HFF-Myc (cell line): ENCODE results near the gene CDH13.

Source experiments
- DNase-seq: peaks from one replicate; pipeline ENCODE4 v3.0.0-alpha.2; 2011; ENCODE audit warnings: low read depth; ENCODE audit errors: extremely low read depth
- H3K4me3 ChIP-seq: replicated peaks from 2 replicates; pipeline ENCODE4 v1.5.1; 2011; ENCODE audit warnings: low read depth, mild to moderate bottlenecking, control low read depth, low read length
- TF ChIP-seq, protein P1 (sequence below): IDR thresholded peaks from 2 replicates; pipeline ENCODE4 v1.5.1; 2012; ENCODE audit warnings: mild to moderate bottlenecking, low read depth, low read length, control low read depth; ENCODE audit errors: missing control alignments

CDH13 gene

GRCh38 chr16:82845116-82845515 is 218.3 kb downstream of the CDH13 start:
- no peak overlapping the region for H3K4me3 ChIP-seq
- TF ChIP-seq, protein P1, sequence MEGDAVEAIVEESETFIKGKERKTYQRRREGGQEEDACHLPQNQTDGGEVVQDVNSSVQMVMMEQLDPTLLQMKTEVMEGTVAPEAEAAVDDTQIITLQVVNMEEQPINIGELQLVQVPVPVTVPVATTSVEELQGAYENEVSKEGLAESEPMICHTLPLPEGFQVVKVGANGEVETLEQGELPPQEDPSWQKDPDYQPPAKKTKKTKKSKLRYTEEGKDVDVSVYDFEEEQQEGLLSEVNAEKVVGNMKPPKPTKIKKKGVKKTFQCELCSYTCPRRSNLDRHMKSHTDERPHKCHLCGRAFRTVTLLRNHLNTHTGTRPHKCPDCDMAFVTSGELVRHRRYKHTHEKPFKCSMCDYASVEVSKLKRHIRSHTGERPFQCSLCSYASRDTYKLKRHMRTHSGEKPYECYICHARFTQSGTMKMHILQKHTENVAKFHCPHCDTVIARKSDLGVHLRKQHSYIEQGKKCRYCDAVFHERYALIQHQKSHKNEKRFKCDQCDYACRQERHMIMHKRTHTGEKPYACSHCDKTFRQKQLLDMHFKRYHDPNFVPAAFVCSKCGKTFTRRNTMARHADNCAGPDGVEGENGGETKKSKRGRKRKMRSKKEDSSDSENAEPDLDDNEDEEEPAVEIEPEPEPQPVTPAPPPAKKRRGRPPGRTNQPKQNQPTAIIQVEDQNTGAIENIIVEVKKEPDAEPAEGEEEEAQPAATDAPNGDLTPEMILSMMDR, result no peak
- DNase-seq, result no peak

GRCh38 chr16:82846806-82847205 is 220.0 kb downstream of the CDH13 start:
- H3K4me3 ChIP-seq, result no peak overlapping the region
- DNase-seq, result no peak
- TF ChIP-seq, protein P1, result no peak

GRCh38 chr16:82848013-82848412 is 221.2 kb downstream of the CDH13 start:
- TF ChIP-seq, protein P1, result no peak
- no peak overlapping the region for H3K4me3 ChIP-seq
- no peak for DNase-seq

- no peak for DNase-seq
- no peak overlapping the region for H3K4me3 ChIP-seq
- TF ChIP-seq, protein P1, result no peak
Measured at GRCh38 chr16:82852388-82853008, 225.7 kb downstream of the CDH13 start.

DNA sequence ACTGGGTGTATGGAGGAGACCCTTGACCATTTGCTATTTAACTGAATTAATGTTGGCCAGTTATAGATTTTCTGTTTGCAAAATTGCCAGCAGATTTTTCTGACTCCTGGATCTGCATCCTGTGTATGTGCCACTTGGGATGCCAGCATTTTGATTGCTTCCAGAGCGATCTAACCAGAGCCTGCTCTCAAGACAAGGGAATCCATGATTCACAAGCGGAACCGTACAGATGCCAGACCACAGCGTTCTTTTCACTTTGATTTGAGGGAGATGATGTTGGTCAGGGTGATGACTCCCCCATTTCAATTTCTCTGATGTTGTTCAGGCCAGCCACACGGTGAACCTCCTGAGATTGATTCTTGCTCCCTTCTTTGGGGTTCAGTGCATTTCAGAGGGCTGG is 228.7 kb downstream of the CDH13 start:
- no peak for DNase-seq
- H3K4me3 ChIP-seq, result no peak overlapping the region
- TF ChIP-seq, protein P1, result no peak

GRCh38 chr16:82857693-82858365 is 231.1 kb downstream of the CDH13 start:
- TF ChIP-seq, protein P1, result no peak

More at GRCh38 chr16:82857693-82858365, 231.1 kb downstream of the CDH13 start:
- DNase-seq, result no peak
- H3K4me3 ChIP-seq, result no peak overlapping the region
